SW480 (cell line): ENCODE measurements around the gene IPO5.

ENCODE experiments used
- DNase-seq: peaks from one replicate; pipeline ENCODE4 v3.0.0-alpha.2; 2016; ENCODE audit warnings: low spot score

Gene IPO5

GRCh38 chr13:97953376-97953970 is at the start of gene IPO5:
Gene IPO5 (plus strand): TSS chr13:97953675. CDS start chr13:97976697, 23,022 bp downstream.
- DNase-seq: no peak

- DNase-seq: no peak
Observed at GRCh38 chr13:97904059-97904458, 49.4 kb upstream of the IPO5 start.

GRCh38 chr13:97905517-97905916 is 48.0 kb upstream of the IPO5 start:
- DNase-seq: no peak

DNA sequence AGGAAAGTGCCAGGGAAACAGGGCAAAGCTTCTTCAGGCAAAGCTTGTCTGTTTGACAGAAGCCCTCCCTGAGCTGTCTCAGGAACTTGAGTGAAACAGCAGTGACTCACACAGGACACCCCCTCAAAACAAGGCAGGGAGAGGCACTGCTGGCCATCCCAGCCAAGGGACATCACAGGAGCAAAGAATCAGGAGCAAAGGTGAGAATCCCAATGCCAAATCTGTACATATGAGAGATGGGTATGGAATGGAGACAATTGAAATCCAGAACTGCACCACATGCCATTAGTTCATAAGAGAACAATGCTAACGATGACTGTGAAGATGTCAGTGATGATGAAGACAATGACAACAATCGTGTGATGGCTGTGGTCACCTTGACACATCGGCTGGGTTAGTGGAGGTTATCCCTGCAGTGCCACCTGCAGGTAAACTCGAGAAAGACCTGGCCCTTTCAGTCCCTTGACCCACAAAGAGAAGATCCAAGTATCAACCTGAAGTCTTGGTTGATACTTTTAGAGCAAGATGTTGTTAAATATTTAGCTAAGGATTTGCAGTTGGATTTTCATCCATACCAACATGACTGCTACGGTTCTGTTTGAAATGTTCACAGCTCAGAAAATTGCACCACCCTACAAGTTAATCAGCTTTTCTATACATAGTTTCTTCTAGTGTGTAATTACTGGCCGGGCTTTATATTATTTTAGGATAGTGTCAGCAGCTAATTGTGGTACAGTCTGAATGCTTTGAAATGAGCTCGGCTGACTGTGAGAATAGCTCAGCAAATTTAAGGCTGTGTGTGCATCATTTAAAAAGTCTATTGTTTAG is 42.0 kb upstream of the IPO5 start:
- DNase-seq: peak; percentile 48

- no peak for DNase-seq
Observed at GRCh38 chr13:97912139-97912535, 41.3 kb upstream of the IPO5 start.

- no peak for DNase-seq
Observed at GRCh38 chr13:97913206-97913605, 40.3 kb upstream of the IPO5 start.

DNA sequence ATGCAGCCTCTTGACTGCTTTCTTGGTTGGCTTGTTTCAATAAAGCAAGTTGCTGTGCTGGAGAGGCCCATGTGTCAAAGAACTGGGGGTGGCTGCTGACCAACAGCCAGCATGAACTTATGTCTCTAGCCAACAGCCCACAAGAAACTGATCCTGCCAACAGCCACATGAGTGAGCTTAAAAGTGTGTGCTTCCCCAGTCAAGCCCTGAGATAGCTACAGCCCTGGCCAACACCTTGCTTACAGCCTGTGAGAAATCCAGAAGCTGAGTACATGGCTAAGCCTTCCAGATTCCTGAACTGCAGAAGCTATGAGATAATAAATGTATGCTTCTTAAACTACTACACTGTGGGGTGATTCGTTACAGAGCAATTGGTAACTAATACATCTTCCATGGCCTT is 38.9 kb upstream of the IPO5 start:
- DNase-seq: no peak

- no peak for DNase-seq
Observed at GRCh38 chr13:97921176-97921816, 32.2 kb upstream of the IPO5 start.

- no peak for DNase-seq
Observed at GRCh38 chr13:97928301-97928700, 25.2 kb upstream of the IPO5 start.

- DNase-seq: no peak
Observed at GRCh38 chr13:97932036-97932435, 21.4 kb upstream of the IPO5 start.

DNA sequence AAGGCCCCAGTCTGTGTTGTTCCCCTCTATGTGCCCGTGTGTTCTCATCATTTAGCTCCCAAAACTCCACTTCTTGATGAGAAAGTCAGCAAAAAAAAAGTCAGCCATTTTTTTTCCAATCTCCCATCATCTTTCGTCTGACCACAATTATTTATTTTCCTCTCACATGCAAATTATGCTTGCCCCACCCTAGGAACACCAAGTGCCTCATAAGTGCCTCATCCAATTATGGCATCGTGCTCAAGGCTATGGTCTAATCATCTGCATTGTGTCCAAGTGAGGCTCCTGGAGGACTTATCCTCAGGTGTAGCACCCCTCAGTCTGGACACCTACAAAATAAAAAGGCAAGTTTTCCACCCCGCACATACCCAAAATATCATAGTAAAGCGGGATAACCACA is 20.8 kb upstream of the IPO5 start:
- DNase-seq: no peak

GRCh38 chr13:97933776-97934175 is 19.7 kb upstream of the IPO5 start:
- DNase-seq: no peak

GRCh38 chr13:97934590-97934989 is 18.9 kb upstream of the IPO5 start:
- DNase-seq: no peak

GRCh38 chr13:97935071-97935470 is 18.4 kb upstream of the IPO5 start:
- no peak for DNase-seq

GRCh38 chr13:97936036-97936435 is 17.4 kb upstream of the IPO5 start:
- DNase-seq: no peak

DNA sequence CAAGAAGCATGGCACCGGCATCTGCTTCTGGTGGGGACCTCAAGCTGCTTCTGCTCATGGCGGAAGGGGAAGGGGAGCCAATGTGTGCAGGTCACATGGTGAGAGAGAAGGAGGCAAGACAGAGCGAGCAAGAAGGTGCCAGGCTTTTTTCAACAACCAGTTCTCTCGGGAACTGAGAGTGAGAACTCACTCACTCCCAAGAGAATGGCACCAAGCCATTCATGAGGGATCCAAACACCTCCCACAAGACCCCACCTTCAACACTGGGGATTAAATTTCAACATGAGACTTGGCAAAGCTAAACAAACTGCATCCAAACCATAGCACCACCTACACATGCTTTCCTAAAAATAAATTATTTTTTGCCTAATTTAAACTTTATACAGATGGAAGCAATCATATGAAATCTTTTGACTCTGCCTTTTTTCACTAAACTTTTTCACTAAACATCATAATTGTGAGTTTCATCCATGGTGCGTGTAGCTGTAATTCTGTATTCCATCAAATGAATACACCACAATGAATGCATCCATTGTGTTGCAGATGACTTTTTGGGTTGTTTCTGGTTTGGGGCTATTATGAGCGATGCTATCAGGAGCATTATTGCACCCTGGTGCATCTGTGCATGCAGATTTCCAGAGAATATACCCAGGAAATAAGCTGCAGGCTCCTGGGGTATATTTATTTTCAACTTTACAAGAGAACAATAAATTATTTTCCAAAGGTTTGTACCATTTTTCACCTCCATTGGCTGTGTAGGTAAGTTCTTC is 14.6 kb upstream of the IPO5 start:
- no peak for DNase-seq

GRCh38 chr13:97944396-97945029 is 9.0 kb upstream of the IPO5 start:
- no peak for DNase-seq

GRCh38 chr13:97945342-97945741 is 8.1 kb upstream of the IPO5 start:
- no peak for DNase-seq

- DNase-seq: no peak
Observed at GRCh38 chr13:97945792-97946419, 7.6 kb upstream of the IPO5 start.

DNA sequence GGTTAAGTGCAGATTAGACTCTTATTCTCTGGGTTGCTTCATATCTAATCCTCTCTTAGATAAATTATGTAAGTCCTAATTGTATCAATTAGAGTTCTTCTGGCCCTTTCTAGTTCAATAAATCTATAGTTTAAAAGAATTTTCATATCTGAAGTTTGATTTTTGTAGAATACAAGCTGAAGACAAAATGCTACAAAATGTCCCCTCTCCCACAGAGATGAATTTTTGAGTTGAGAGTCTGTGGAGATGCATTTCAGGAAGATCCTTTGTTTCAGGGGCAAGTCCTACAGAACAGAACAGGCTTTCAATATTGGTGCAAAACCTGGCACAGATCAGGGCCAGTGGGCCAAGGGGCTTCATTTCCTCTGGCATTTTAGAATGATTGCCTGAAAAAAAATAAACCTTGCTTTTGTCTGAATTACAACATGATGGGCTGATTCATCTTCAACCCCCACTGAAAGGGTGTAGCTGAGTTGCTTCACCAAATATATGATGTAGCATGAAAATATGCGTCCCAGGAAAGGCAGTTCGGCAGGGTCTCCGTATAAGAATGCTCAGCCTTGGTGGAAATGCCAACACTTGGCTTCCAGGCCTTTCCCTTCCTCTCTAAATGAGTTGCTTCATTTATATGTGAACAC is 6.4 kb upstream of the IPO5 start:
- no peak for DNase-seq

DNA sequence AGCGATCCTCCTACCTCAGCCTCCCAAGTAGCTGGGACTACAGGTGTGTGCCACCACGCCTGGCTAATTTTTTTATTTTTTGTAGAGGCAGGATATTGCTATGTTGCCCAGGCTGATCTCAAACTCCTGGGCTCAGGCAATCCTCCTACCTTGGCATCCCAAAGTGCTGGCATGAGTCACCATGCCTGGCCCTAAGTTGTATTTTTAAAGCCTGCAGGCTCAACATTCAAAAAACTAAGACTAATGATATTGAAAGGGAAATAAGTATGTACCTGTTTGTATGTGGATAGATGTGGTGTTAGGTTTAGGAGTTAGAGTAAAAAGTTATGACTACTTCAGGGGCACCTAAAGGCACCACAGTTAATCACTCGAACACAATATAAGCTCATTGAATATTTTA is 5.4 kb upstream of the IPO5 start:
- DNase-seq: no peak
